HCT116 (cell line): ENCODE measurements around the gene LRFN4. TPM values are rescaled to one million over a fixed set of nuclear protein-coding genes. Genes with fewer than 3 reads are reported as not detected.

Source experiments
- ATAC-seq: fragments of 200-7000 bp; cut with Tn5 transposase; 2 replicates; pipeline ENCODE4 v1.9.1; 2020; ENCODE audit warnings: mild to moderate bottlenecking, moderate library complexity
- BruUV-seq: library from RNA; stranded (reverse); fragments of 400-500 nt; replicated peaks from 2 replicates; lab custom pipeline; 2021; lab: Mats Ljungman, UMichigan
- CTCF ChIA-PET: fragments of 300-600 bp; sonication (Branson Sonifier 250); formaldehyde crosslinking; loops from one replicate; lab custom pipeline; 2021; ENCODE audit warnings: antibody characterized with exemption; lab: Charles Lee
- POLR2A ChIA-PET: fragments of 300-600, 350-600 bp; sonication (Branson Sonifier 250); formaldehyde crosslinking; loops from one replicate; lab custom pipeline; 2021; ENCODE audit warnings: antibody characterized with exemption; lab: Charles Lee
- RAD21 ChIA-PET, 2 experiments: fragments of 300-600 bp; sonication (Branson Sonifier 250); formaldehyde crosslinking; loops; one replicate each; lab custom pipeline; 2023; ENCODE audit warnings: low total read pairs in 2 of 2; ENCODE audit not compliant: uncharacterized antibody in 2 of 2, unreplicated experiment in 2 of 2, low non-redundant PET in 1 of 2; lab: Charles Lee
- DNase-seq: peaks from one replicate; pipeline ENCODE4 v3.0.0-alpha.2; 2010; ENCODE audit warnings: low read depth, low spot score
- H2AFZ ChIP-seq: fragments of 200-600 bp; shearing (Covaris generic), sonication (generic); 2 replicates; pipeline ENCODE4 v1.6.1; 2017; ENCODE audit warnings: low read depth, mixed run types, mixed read lengths, antibody characterized with exemption, low read length; ENCODE audit not compliant: poor library complexity, severe bottlenecking
- H3K27ac ChIP-seq: 2 replicates; pipeline ENCODE4 v1.5.1; 2012; ENCODE audit warnings: low read depth, low read length
- H3K27me3 ChIP-seq: fragments of 200-600 bp; sonication (generic); 2 replicates; pipeline ENCODE4 v1.6.1; 2016; ENCODE audit warnings: mixed run types, low read length, mixed read lengths; ENCODE audit not compliant: insufficient read depth
- H3K36me3 ChIP-seq, 2 experiments: fragments of 200-500 bp in 1 of 2; fragments of 200-600 bp in 1 of 2; sonication (Bioruptor generic) in 1 of 2; sonication (generic) in 1 of 2; 2 replicates each; pipeline versions ENCODE4 v1.5.1 to v1.6.1; 2014 to 2016; ENCODE audit warnings: low read length in 2 of 2, inconsistent platforms in 1 of 2, mixed read lengths in 1 of 2, mixed run types in 1 of 2; ENCODE audit not compliant: insufficient read depth in 2 of 2, control insufficient read depth in 1 of 2
- H3K4me1 ChIP-seq, 2 experiments: fragments of 200-600 bp in 1 of 2; sonication (generic) in 1 of 2; 2 replicates each; pipeline versions ENCODE4 v1.5.1 to v1.6.1; 2012 to 2017; ENCODE audit warnings: low read length in 2 of 2, inconsistent platforms in 1 of 2, mild to moderate bottlenecking in 1 of 2, mixed read lengths in 1 of 2, mixed run types in 1 of 2, moderate library complexity in 1 of 2; ENCODE audit not compliant: insufficient read depth in 2 of 2, control insufficient read depth in 1 of 2
- H3K4me2 ChIP-seq: fragments of 200-600 bp; sonication (generic); 2 replicates; pipeline ENCODE4 v1.6.1; 2017; ENCODE audit warnings: mixed run types, low read length, mixed read lengths
- H3K4me3 ChIP-seq, 2 experiments: fragments of 200-600 bp in 1 of 2; sonication (generic) in 1 of 2; replicated peaks in 1 of 2; 2 replicates each; pipeline ENCODE4 v1.5.1; 2011 to 2016; ENCODE audit warnings: low read length in 2 of 2, control low read depth in 1 of 2, low read depth in 1 of 2, mild to moderate bottlenecking in 1 of 2, mixed read lengths in 1 of 2, mixed run types in 1 of 2
- H3K79me2 ChIP-seq: fragments of 200-600 bp; sonication (generic); 2 replicates; pipeline ENCODE4 v1.6.1; 2017; ENCODE audit warnings: mild to moderate bottlenecking, mixed run types, low read length, moderate library complexity, mixed read lengths; ENCODE audit not compliant: insufficient read depth
- H3K9ac ChIP-seq: fragments of 200-600 bp; sonication (generic); 2 replicates; pipeline ENCODE4 v1.6.1; 2016; ENCODE audit warnings: low read length, mixed read lengths
- H3K9me2 ChIP-seq: fragments of 200-600 bp; sonication (generic), shearing (Covaris generic); 2 replicates; pipeline ENCODE4 v1.6.1; 2017; ENCODE audit warnings: mixed run types, mild to moderate bottlenecking, moderate library complexity; ENCODE audit not compliant: insufficient read depth
- H3K9me3 ChIP-seq, 2 experiments: fragments of 200-500 bp in 1 of 2; fragments of 200-600 bp in 1 of 2; sonication (Bioruptor generic) in 1 of 2; sonication (generic) in 1 of 2; 2 replicates each; pipeline ENCODE4 v1.6.1; 2014 to 2017; ENCODE audit warnings: low read length in 2 of 2, mixed read lengths in 2 of 2, inconsistent platforms in 1 of 2, low read depth in 1 of 2, mild to moderate bottlenecking in 1 of 2, mixed run types in 1 of 2, moderate library complexity in 1 of 2; ENCODE audit not compliant: control insufficient read depth in 1 of 2, insufficient read depth in 1 of 2
- H4K20me1 ChIP-seq: fragments of 200-600 bp; sonication (generic), shearing (Covaris generic); 2 replicates; pipeline ENCODE4 v1.6.1; 2017; ENCODE audit warnings: mixed run types, mild to moderate bottlenecking, moderate library complexity; ENCODE audit not compliant: insufficient read depth
- JUND ChIP-seq: IDR thresholded peaks from 2 replicates; pipeline ENCODE4 v1.6.1; 2012
- REST ChIP-seq: IDR thresholded peaks from 2 replicates; pipeline ENCODE4 v1.6.1; 2012; ENCODE audit warnings: low read depth
- SRF ChIP-seq: IDR thresholded peaks from 2 replicates; pipeline ENCODE4 v1.6.1; 2012; ENCODE audit warnings: low read depth
- ZBTB33 ChIP-seq: IDR thresholded peaks from 2 replicates; pipeline ENCODE4 v1.6.1; 2011; ENCODE audit warnings: mild to moderate bottlenecking, low read length, moderate library complexity; ENCODE audit not compliant: insufficient replicate concordance; ENCODE audit errors: extremely low read depth
- intact Hi-C: fragments of 100-400 bp; cut with micrococcal nuclease; formaldehyde crosslinking; loops from 2 replicates; pipeline ENCODE4 v1.10.0; 2022
- total RNA-seq: library from RNA; stranded (reverse); gene quantifications from one replicate; pipeline ENCODE4 v1.2.1, GENCODE V29; 2021; ENCODE audit not compliant: unreplicated experiment

Gene LRFN4
- total RNA-seq, 1 experiment from 2014 or later = 55.4 TPM

DNA sequence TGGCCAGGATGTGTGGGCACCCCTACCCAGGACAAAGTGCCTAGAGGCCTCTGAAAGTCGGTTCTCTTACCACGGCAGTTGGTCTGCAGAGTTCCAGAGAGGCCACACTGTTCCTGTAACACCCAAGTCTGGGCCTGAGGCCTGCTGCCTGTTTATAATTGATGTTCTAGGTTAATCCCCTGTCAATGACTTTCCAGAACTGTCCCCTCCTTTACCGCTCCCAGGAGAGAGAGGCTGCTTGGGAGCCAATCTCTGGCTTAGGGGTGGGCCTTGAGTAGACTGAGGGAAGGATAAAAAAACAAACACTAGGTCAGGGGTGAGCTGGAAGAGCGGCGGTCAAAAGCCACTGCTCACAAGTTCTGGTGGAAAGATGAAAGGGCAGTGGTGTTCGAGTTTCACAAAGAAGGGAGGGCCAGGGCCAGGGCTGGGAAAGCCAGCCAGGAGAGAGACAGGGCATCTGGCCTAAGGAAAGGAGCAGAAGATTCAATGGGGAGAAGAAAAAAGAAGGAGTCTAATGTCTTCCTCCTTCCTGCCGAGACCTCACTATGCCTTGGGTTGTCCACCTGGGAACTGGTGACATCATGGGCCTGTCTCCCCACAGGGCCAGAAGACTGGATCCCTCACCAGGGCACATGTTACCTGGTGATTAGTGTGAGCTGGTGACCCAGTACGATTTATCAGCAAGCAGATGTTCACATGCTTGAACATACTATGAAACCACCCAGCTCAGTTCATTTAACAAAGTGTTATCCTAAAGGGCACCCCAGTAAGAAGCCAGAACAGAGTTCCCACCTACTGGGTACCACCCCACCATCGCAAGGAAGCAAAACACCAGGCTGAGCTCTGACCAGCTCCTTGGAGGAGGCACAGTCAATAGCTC is 51.1 kb downstream of the LRFN4 start:
- CTCF ChIA-PET = no interaction called here
- no peak overlapping the region for H3K27ac ChIP-seq
- no peak for DNase-seq

More for the DNA sequence above, 51.1 kb downstream of the LRFN4 start:
- no peaks in the 10 kb centered on the region for H4K20me1 ChIP-seq
- TF ChIP-seq JUND (no peak), REST (no peak), SRF (no peak), ZBTB33 (no peak)
- TF ChIP-seq, all 23 proteins: peak for 0
- no peaks in the 10 kb centered on the region for H3K27me3 ChIP-seq
- H3K4me2 ChIP-seq = no peak overlapping the region
- no peak overlapping the region for H2AFZ ChIP-seq
- BruUV-seq = no TSS peak
- H3K4me1 ChIP-seq = peaks cover 34 to 49% of the 10 kb centered on the region in 2 experiments
- H3K4me3 ChIP-seq = no peak overlapping the region
- RAD21 ChIA-PET = no interaction called here
- intact Hi-C loops = no loop called here
- ATAC-seq = no peak
- no peaks in the 10 kb centered on the region for H3K79me2 ChIP-seq
- H3K36me3 ChIP-seq = no peaks in the 10 kb centered on the region
- no peaks in the 10 kb centered on the region for H3K9me3 ChIP-seq
- no peak overlapping the region for H3K9ac ChIP-seq
- no peaks in the 10 kb centered on the region for H3K9me2 ChIP-seq
- POLR2A ChIA-PET = no interaction called here
